Left renal cortex interstitium (tissue), 4 donors: ENCODE data around the gene CEP170. TPM values are rescaled to one million over a fixed set of nuclear protein-coding genes. Genes with fewer than 3 reads are reported as not detected.
"Not testable (repeated sequence)": the region's sequence is repeated elsewhere in the genome, so short reads cannot be mapped to it uniquely, and the experiment has no call there.

Source experiments
- DNase-seq, 4 donors: peaks; one replicate each; pipeline ENCODE4 v3.0.0-alpha.2; 2013; ENCODE audit warnings: low read depth in 4 of 4, low spot score in 2 of 4, missing footprints in 1 of 4
- polyA plus RNA-seq, 4 donors: library from polyadenylated mRNA; unstranded; fragments of 120-200 nt; gene quantifications; one replicate each; pipeline ENCODE4 v1.2.1, GENCODE V29; 2013; ENCODE audit not compliant: insufficient read length in 4 of 4

The CEP170 gene
- polyA plus RNA-seq, 4 donors: 49.9 to 68.7 (median 57.6) TPM

DNA sequence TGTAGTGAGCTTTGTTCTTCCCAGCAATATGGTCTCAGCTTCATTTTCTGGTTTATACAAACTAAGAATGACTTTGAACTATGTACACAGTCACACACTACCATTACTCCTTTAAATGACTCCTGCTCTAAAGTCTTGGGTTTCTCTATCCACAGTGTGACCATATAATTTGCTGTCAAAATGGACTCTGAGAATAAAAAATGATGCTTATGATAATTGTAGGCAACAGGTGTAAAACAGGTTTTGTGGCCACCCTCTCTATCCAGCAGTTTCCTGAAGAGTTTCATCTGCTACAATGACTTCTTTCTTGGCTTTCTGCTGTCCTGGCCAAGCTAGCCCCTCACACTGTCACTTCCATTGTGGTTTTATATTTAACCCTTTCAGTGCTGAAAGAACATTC, 71.4 kb downstream of the CEP170 start:
- DNase-seq: not testable (repeated sequence)

DNA sequence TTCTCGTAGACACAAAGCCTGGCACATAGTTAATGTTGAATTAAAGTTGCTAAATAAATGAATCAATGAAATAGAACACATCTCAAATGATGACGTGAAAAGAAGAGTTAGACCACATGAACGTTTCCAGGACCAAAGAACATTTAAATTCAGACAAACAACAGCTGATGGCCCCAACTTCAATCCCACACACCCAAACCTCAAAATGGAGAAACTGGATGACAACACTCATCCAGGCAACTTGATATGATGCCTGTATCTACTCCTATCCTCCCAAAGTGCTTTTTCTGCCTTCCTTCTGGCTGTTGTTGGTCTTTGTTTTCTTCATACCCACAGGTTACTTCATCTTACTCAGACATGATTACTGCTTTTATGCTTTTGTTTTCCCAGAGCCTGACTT, 71.9 kb downstream of the CEP170 start:
- DNase-seq: not testable (repeated sequence)

GRCh38 chr1:243179720-243180119, 75.4 kb downstream of the CEP170 start:
- no peak for DNase-seq

DNA sequence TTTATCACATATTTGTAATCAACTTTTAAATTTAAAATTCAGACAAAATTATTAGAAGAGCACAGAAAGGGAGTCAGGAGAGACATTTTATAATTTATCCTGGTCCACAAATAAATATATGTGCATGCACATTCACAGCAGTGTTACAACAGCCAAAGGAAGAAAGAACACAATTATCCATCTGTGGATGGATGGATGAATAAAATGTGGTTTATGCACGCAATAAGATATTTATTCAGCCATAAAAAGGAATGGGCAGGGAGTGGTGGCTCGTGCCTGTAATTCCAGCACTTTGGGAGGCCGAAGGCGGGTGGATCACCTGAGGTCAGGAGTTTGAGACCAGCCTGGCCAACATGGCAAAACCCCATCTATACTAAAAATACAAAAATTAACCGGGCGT, 77.3 kb downstream of the CEP170 start:
- not testable (repeated sequence) for DNase-seq

DNA sequence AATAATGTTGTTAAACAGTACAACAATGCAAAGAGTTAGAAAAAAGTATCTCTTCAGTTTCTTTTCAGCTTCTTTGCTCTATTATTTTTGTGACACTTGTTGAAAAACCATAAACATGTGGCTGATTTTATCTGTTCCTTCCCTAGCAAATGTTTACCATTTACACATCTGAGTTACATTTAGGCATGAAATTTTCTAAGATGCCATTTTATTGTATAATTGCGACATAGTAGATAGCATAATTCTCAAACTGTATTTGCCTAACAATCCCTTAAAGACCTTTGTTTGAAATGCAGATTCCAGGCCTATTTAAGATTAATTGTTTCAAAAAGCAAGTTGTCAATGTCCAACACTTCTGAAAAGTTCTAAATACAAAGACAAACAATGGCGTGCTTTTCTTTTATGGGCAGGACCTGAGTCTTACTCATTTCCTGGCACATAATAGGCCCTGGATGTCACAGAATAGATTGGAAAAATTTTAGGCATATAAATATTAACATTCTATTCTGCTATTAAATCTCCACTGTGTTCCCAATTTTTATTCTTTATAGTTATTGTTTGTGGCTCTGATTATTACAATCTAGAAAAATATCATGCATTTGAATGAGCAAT, 81.2 kb downstream of the CEP170 start:
- not testable (repeated sequence) for DNase-seq

GRCh38 chr1:243164911-243165310, 90.2 kb downstream of the CEP170 start:
- DNase-seq: not testable (repeated sequence)

- not testable (repeated sequence) for DNase-seq
These were observed 104.2 kb downstream of the CEP170 start for GRCh38 chr1:243150906-243151305.

DNA sequence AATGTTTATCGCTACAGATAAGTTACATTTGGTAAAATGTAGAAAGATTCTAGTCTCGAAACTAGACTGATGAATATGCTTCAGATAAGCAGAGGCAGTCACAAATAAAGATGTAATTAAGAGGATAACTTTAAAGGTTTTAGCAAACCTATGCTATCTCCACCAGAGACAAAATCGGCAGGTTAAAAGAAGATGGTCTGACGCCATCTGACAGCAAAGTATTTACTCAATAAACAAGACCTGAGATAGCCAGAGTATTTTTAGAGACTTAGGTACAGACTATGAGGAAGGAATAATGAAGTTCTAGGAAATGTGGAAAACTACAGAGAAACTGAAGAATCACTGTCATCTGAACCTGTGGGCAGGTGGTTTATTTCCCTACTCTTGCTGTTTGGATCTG, 106.0 kb downstream of the CEP170 start:
- not testable (repeated sequence) for DNase-seq

- not testable (repeated sequence) for DNase-seq
These were observed 107.7 kb downstream of the CEP170 start for GRCh38 chr1:243147351-243147750.

DNA sequence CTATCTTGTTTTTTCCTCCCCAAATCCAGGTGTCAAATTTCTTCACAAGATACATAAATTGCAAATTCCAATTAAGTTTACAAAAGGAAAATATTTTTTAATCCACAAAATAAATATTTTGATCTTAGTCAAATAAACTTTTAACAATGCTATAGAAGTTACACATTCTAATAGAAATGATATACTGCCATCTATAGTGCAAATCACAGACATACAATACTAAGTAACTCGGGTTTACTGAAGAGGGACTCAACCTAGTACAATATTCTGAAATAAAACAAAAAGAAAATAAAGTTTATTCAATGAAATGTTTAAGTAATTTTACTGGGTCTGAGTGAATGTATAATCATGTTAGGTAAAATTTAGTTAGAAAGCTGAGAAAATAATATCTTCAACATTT, 114.6 kb downstream of the CEP170 start:
- DNase-seq: not testable (repeated sequence)

- DNase-seq: peak in 1 of 4 donors; percentile 2
These were observed 132.1 kb downstream of the CEP170 start for GRCh38 chr1:243122876-243123409.

DNA sequence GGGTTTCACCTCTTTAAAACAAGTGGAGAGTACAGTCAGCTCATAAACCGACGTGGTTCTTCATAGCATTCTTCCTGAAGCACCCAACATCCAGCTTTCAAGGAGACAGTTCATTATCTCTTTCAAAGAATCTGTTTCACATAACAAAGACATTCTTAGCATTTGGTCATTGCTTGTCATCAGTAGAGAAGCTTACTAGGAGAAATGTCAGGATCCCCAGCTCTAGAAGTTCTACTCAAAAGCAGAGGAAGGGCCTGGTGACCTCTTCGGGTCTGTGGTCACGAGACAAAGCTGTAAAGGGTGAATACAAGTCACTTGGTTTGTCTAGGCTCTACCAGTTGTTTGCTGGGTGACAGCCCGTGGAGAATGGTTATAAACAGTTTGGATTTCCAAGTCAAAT, 133.1 kb downstream of the CEP170 start:
- DNase-seq: not testable (repeated sequence)

DNA sequence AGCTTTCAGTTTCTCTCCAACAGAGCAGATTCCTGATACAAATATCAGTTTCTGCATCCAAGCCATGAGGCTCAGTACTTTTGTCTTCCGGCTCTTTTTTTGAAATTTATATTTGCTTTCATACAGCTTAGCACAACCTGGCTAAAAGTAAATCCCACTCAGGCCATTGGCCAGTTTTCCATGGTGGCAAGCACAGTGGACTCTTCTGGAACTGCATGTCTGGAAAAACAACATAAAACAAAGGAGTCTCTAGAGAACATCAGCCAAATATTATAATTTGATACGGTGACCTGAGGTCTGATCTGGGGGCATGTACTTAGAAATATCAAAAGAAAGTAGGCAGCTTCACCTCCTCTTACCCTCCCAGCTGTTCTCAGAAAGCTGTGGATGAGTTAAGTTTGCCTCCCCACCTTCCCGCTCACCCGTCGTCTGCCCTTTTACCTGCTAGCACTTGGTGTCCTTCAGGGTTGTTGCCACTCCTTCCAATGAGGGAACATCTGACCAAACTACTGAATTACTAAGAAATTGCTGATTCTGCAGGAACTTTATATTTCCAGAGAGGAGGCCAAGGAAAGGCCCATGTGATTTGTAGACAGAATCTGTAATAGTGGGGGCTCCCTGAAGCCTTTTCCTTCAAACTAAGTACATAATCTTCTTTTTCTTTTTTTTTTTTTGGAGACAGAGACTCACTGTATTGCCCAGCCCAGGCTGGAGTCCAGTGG, 136.3 kb downstream of the CEP170 start:
- DNase-seq: not testable (repeated sequence)

GRCh38 chr1:243116187-243116586, 138.9 kb downstream of the CEP170 start:
- DNase-seq: not testable (repeated sequence)

- not testable (repeated sequence) for DNase-seq
These were observed 140.3 kb downstream of the CEP170 start for GRCh38 chr1:243114769-243115168.

DNA sequence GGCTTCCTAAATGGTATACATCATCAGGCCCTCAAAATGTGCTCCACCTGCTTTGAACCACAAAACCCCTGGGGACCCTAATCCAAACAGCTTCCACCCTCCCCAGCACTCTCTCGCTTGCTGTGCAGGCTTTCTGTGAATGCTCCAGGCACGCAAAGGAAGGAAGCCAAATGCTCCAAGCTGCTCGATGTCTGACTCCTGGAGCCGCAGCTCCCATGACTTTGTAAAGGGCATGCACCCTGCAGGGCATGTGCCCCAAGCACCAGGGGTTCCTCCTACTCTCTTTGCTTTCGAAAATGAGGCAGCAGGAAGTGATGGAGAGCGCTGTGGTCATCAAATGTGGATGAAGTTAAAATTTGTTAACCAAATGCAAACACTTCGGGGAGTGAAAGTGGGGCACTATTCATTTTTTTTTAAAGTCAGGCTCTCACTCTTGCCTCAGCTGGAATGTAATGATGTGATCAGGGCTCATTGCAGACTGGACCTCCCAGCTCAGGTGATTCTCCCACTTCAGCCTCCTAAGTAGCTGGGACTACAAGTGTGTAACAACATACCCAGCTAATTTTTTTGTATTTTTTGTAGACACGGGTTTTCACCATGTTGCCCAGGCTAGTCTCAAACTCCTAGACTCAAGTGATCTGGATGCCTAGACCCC, 140.9 kb downstream of the CEP170 start:
- DNase-seq: not testable (repeated sequence)

GRCh38 chr1:243107171-243107570, 147.9 kb downstream of the CEP170 start:
- not testable (repeated sequence) for DNase-seq

- not testable (repeated sequence) for DNase-seq
These were observed 149.3 kb downstream of the CEP170 start for GRCh38 chr1:243105652-243106332.

DNA sequence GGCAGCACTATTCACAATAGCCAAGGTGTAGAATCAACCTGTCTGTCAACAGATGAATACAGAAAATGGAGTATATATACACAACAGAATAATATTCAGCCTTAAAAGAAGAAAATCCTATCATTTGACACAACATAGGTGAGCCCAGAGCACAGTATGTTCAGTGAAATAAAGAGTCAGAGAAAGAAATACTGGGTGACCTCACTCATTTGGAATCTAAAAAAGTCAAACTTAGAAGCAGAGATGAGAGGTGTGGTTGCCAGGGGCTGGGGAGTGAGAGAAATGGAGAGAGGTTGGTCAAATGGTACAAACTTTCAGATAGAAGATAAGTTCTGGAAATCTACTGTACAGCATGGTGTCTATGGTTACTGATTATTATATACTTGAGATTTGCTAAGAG, 150.0 kb downstream of the CEP170 start:
- DNase-seq: not testable (repeated sequence)

- DNase-seq: not testable (repeated sequence)
These were observed 150.6 kb downstream of the CEP170 start for GRCh38 chr1:243104452-243104851.
